UCSD-AML1 (cell line): Measurements from ENCODE around the gene SUPT3H.

Experiments
- DNase-seq: peaks from one replicate; lab custom pipeline; 2025; ENCODE audit not compliant: unreplicated experiment; lab: John Stamatoyannopoulos, UW

SUPT3H gene

GRCh38 chr6:44854712-44855443 lies 522.9 kb downstream of the SUPT3H start:
- no peak for DNase-seq

- no peak for DNase-seq
Measured at GRCh38 chr6:44851176-44851575, 526.6 kb downstream of the SUPT3H start.

- DNase-seq, result no peak
Measured at GRCh38 chr6:44850312-44850711, 527.4 kb downstream of the SUPT3H start.

- no peak for DNase-seq
Measured at GRCh38 chr6:44849806-44850205, 527.9 kb downstream of the SUPT3H start.

GRCh38 chr6:44843734-44844133 lies 534.0 kb downstream of the SUPT3H start:
- DNase-seq, result no peak

GRCh38 chr6:44842616-44843015 lies 535.1 kb downstream of the SUPT3H start:
- no peak for DNase-seq

GRCh38 chr6:44841829-44842228 lies 535.9 kb downstream of the SUPT3H start:
- no peak for DNase-seq

GRCh38 chr6:44837741-44838140 lies 540.0 kb downstream of the SUPT3H start:
- no peak for DNase-seq

GRCh38 chr6:44837255-44837654 lies 540.5 kb downstream of the SUPT3H start:
- DNase-seq, result no peak

- no peak for DNase-seq
Measured at GRCh38 chr6:44833248-44833647, 544.5 kb downstream of the SUPT3H start.

- no peak for DNase-seq
Measured at GRCh38 chr6:44831002-44831610, 546.6 kb downstream of the SUPT3H start.

GRCh38 chr6:44829836-44830235 lies 547.9 kb downstream of the SUPT3H start:
- no peak for DNase-seq

- no peak for DNase-seq
Measured at GRCh38 chr6:44828780-44829179, 549.0 kb downstream of the SUPT3H start.

GRCh38 chr6:44826025-44826676 lies 551.6 kb downstream of the SUPT3H start:
- DNase-seq, result no peak

- no peak for DNase-seq
Measured at GRCh38 chr6:44825273-44825672, 552.5 kb downstream of the SUPT3H start.

- no peak for DNase-seq
Measured at GRCh38 chr6:44824567-44824966, 553.2 kb downstream of the SUPT3H start.

- no peak for DNase-seq
Measured at GRCh38 chr6:44820759-44821158, 557.0 kb downstream of the SUPT3H start.

- no peak for DNase-seq
Measured at GRCh38 chr6:44820321-44820720, 557.4 kb downstream of the SUPT3H start.

- DNase-seq, result no peak
Measured at GRCh38 chr6:44811456-44811855, 566.3 kb downstream of the SUPT3H start.

- no peak for DNase-seq
Measured at GRCh38 chr6:44809258-44809657, 568.5 kb downstream of the SUPT3H start.

GRCh38 chr6:44808148-44808547 lies 569.6 kb downstream of the SUPT3H start:
- DNase-seq, result no peak

GRCh38 chr6:44806656-44807055 lies 571.1 kb downstream of the SUPT3H start:
- no peak for DNase-seq
